Measurements from ENCODE around the gene TMEFF2. TPM values are rescaled to one million over a fixed set of nuclear protein-coding genes. Genes with fewer than 3 reads are reported as not detected.

Gene TMEFF2
- total RNA-seq, 1 donor from 2014 or later: not detected

DNA sequence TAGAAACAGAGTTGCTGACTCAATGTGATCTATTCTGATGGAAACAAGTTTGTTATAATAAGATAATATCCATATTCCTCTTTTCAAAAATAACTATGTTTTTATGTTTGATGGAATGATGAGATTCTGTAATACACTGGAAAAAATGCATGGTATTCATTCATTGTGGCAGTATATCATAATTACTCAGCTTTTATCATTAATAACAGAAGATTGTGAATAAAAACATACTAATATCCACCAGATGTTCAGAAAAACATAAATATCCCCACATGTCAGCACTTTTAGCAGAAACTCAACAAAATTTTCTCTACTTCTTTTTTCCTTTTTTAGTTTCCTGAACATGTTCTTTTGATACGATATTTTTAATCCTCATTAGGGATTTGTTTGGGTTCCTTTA lies 217.0 kb downstream of the TMEFF2 start:
- intact Hi-C loops (cut with micrococcal nuclease): no loop called here

DNA sequence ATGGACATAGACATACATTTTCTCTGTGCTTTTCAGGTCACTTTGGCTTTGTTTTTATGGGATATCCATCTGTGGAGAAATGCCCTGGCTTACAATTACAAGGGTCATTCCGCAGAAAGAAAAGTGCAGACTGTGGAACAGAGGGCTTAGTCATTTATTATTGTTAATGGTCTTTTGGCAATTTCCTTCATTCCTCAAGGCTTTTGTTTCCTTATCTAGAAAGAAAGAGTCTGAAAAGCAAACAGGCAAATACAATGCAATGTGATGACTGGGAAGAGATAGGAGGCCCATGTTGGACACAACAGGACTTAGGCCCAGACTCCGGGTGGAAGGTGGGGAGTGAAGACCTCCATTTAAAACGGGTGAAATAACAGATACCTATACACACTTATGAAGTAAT lies 218.3 kb downstream of the TMEFF2 start:
- intact Hi-C loops (cut with micrococcal nuclease): no loop called here

DNA sequence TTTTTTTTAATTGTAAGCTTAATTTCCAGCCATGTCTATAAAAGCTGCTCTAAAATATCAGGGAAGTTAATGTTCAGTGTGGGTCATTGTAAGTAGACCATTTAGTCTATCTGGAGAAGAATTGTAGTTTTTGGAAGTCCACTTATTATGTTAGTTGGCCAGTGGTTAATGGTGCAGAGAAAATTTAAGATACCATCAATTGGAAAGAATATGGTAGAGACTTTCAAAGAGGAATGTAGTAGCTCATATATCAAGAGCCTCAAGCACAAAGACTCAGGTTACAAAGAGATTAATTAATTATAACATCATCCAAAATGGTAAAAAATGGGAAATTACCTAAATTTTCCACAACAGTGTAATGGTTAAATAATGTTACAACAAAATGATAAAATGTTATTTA lies 220.1 kb downstream of the TMEFF2 start:
- intact Hi-C loops (cut with micrococcal nuclease): no loop called here

DNA sequence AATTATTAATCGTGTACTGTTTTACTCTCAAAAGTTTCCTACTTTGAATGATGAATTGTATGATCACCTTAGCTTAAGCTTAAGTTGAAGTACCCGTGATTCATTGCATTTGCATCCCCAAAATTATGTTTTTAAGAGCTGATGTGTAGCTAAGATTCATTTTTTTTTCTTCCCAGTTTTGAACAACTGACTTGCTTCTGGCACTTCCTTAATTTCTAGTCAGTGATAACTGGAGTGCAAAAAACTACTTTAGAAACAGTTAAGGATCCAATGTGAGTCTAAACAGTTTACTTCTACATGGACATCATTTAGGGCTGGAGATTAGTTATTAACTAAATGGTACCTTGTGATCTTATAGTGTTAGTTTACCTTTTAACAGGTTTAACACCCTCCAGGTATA lies 223.9 kb downstream of the TMEFF2 start:
- intact Hi-C loops (cut with micrococcal nuclease): no loop called here

DNA sequence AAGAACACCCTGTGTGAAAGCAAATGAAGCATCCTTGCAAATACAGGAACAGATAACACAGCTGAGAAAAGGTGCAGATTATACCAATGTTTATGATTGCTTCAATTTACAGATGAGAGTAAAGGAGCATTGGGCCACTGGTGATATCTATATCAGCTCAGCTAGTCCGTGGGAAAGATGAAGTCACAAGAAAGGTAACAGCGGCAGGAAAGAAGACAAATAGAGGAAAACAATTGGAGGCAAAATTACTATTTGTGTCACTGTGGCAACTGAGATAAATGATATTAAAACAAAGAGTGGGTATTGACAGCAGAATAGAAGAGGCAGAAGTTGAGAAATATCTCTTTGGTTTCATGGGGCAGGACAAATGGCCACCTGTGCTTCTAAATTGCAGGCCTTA lies 226.6 kb downstream of the TMEFF2 start:
- intact Hi-C loops (cut with micrococcal nuclease): no loop called here

DNA sequence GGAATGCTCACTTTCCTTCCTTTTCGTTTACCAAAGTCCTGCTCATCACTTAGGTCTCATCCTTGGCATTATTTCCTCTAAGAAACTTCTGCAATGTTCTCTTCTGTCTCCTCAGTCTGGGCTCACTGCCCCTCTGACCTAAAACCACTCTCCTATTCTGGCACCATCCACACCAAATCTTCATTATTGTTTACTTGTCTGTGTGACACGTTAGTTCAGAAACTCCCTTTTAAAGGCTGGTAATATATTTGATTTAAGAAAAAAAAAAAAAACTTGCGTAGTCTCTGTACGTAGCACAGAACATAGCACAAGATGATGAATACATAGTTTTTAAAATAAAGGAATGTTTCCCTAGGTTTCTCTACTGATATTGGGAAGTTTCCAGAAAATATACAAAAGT lies 229.0 kb downstream of the TMEFF2 start:
- intact Hi-C loops (cut with micrococcal nuclease): no loop called here

DNA sequence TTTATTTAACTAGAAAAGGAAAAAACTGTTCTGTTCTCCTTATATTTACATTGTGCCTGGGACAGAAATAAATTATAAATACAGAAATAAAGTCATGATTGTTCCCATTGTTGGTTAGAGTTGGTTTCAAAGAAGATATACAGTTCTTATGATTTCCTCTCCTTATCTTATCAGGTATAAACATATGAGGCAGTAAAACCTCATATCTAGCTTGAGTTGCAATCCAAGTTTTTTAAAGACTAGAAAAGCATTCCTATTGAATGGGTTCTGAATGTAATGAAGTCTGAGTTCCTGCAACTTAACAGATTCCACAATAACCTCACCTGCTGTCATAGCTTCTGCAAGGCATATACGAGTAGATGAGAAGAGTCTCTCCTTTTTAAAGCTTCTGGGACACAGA lies 233.2 kb downstream of the TMEFF2 start:
- intact Hi-C loops (cut with micrococcal nuclease): no loop called here

DNA sequence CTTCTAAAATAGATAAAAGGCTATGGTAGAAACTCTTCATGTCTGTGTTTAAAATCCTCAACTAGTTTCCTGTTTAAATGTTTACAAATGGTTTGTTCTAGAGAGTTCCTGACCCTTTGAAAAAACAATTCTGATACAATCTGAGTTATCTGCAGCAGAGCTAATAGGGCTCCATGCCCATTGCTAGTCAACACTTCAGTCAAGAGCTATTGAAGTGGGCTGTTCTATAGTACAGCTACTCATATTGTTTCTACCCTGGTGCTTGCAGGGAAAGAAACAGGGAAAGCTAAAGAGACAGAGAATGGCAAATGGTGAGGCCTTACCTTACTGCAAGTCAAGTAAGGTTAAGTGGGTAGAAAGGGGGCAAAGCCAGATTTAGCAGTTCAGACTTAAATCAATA lies 235.5 kb downstream of the TMEFF2 start:
- intact Hi-C loops (cut with micrococcal nuclease): no loop called here

DNA sequence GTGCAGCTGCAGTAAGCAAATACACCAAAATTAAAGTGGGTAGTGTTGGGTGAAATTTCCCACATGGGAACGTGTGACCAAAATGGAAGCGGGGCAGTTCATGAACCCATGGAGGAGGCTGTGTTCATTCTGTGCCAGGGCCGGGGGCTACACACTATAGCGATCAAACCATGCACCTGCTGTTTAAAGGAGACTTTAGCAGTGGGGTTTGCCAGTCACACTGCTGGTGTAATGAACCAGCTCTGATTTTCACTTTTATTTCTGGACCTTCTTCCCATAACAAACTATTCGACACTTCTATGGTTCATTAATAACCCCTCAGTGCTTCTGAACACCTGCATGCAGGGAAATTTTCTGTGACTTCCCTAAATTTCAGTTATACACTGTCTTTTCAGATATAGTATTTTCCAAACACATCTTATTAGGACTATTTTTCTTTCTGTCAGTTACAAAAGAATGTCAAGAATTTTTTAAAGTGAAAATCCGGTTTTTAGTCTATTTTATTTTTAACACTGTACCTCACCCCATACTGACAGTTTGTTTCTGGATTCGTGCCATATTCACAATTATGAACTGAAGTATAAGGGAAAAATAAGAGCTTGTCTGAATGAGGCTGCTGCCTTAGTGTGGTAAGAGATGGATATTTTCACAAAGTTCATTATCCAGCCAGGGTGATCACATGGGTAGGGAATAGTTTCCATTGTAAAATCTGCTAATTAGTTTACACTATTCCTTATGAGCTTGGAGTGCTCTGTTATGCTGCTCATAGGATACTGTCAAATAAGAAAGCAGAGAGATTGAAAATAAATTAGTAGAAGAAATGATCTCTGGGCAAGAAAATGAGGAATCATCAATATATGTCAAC lies 236.5 kb downstream of the TMEFF2 start:
- intact Hi-C loops (cut with micrococcal nuclease): no loop called here

DNA sequence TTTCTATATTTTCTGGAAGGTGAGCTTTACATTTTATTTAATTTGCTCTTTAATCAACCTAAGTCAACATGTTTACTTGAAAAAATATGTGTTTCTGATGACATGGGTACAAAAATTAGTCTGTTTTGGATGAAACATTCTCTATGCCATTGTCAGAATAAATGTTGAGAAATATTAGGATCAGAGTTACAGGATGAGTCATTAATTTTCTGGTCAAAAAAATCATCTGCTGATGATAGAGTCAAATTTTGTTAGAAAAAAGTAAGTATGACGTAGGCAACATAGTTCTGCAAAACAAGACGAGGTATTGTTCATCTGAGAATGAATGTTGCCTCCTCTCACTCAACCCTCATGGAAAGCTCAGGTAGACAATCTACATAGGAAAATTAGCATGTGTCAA lies 240.3 kb downstream of the TMEFF2 start:
- intact Hi-C loops (cut with micrococcal nuclease): no loop called here

DNA sequence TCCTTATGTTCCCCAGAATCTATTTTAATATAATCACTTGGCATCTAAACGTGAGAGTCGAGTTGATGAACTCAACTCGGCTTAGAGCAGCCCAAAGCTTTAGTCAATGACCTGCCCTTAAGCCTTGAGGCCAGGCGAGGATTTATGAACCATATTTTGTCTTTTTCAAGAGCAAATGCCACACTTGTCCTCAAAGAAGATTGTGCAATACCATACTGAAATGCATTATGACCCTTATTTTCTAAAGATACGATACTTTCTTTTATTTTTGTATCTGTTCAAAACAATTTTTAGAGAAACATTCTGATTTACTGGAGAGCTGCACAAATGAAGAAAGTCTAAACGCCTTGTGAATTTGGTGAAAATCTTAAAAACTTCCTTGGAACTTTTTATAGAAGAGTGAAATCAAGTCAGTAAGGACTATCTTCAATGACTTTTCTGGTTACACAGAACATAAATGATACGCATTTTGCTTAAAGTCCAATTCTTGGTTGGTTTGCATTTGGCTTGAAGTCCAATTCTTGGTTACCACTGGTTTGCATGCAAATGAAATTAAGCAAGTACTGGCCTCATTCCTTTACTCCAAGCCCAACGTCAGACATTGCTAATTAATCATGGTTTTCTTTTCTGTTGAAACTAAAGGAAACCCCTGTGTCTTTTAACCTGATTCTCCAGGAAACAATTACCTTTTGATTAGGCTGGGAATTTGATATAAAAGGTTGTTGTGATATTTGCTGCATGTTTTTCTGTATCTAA lies 242.0 kb downstream of the TMEFF2 start:
- intact Hi-C loops (cut with micrococcal nuclease): no loop called here

DNA sequence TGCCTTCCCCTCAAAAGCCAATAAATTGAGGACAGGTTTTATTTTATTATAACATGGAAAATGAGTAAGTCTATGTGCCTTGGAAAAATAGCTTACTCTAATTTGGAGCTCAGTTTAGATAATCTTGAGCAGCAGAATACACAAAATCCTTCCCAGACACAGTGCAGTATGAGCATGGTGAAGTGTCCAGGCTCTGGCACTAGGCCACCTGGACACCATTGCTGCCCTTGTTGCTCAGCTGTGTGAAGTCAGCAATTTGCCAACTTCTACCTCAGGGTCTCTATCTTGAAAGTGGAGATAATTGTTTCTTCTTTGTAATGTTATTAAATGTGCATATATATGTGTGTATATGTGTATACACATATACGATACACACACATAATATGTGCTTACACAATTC lies 242.9 kb downstream of the TMEFF2 start:
- intact Hi-C loops (cut with micrococcal nuclease): no loop called here

DNA sequence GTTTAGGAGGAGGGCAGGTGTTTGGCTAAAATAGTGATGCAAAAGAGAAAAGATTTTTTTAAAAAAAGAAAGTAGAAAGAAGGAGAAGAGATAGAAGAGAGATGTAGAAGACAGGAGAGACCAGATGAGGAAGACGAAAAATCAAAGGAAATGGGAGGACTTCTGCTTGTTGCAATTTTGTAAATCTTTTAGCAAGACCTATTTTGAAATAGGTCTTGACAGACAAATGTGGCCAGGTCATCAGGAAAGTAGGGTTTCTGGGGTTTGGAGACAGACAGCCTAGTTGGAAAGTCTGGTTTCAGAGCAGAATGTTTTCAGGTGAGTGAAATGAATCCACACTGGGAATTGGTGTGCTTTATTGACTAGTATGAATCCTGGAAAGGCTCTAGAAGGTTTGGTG lies 243.4 kb downstream of the TMEFF2 start:
- intact Hi-C loops (cut with micrococcal nuclease): no loop called here

DNA sequence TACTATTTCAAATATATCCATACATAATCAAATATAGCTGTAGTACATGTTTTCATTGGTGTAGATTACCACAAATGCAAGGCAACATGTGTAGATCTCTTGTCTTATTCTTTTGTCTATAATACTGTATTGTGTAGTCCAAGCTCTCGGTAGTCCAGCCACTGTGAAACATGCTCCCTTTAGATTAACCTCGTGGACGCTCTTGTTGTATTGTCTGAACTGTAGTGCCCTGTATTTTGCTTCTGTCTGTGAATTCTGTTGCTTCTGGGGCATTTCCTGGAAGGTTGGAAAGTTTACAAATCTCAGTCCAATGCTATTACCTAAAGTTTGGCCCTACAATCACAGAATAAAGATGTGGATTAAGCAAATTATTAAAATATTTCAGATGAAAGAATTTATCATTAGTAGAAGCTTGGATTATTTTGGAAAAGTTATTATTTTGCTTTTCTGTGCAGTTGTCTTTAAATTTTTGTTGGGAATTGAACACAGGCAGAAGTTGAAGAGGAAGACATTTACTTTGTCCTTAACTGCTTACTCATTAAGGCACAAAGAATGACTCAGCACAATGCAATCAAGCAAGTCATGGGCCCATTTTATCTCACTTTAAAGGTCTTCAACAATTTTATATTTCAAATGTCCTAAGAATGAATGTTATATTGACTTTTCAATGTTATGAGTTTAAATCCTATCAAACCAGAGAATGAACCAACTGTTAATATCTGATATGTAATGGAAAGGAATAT lies 244.4 kb downstream of the TMEFF2 start:
- intact Hi-C loops (cut with micrococcal nuclease): no loop called here

DNA sequence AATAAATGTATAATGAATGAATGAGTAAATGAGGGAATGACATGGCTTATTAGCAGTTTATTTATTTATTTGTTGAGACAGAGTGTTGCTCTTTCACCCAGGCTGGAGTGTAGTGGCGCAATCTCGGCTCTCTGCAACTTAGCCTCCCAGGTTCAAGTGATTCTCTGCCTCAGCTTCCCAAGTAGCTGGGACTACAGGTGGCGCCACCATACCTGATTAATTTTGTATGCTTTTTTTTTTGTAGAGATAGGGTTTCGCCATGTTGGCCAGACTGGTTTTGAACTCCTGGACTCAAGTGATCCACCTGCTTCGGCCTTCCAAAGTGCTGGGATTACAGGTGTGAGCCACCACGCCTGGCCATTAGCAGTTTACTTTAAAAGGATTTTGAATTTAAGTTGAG lies 247.5 kb downstream of the TMEFF2 start:
- intact Hi-C loops (cut with micrococcal nuclease): no loop called here

DNA sequence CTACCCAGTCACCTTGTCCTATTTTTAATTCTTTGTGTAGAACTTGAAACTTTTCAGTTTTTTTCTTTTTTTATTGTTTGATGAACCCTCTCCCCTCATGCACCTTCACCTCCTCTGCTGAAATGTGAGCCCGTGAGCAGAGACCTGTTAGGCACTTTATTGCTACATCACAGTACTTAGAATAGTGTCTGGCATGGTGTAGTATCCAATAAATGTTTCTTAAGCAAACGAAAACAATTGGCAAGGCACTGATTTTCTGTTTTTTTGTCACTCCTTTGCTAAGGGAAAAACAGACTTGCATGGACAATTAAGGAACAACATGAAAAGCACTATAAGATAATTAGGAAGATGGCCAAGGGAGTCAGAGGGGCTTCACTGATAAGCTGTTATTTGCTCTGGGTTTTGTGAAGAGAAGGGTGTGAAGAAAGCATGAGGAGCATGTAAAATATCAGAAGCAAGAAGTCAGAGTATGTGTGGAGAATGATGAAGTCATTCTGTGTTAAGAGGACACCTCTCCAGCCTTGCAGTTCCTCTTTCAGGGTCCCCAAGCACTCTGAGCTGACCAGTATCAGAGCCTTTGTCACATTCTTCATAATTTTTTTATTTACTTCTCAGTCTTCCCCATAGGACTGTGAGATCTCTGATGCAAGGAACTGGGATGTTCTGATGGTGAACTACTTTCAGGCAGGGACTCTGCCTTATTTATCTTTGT lies 248.1 kb downstream of the TMEFF2 start:
- intact Hi-C loops (cut with micrococcal nuclease): no loop called here

DNA sequence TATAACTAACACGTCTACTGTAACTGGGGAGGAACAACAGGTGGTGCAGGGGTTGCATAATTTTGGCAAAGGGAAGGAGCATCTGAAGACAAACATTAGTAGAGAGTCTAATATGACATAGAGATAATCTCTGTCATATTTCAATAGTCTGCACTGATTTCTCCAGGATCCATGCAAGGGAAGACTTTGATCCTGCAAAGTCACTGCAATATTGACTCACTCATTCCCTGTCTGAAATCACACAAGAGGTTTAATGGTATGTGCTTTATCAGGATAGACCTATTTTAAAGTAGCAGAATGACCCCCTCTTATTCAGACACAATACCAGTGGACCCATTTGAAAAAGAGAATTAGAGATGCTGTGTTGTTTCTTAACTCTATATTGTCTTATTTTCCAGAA lies 249.1 kb downstream of the TMEFF2 start:
- intact Hi-C loops (cut with micrococcal nuclease): no loop called here

DNA sequence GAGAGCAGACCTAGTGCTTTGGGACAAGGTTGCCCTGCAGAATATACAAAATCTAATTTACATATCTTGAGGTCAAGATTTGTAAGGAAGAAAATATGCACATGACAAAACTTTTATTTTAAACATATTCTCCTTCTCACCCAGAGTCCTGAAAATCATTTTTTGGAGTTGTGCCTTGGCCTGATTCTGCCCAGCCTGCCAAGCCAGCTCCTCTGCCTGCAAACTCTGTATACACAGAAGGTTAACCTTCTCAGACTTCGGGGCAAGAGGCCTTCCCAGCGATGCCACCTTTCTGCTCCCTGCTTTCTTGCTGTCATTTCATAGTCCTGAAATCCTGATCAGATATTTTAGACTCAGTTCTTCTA lies 252.0 kb downstream of the TMEFF2 start:
- intact Hi-C loops (cut with micrococcal nuclease): no loop called here

DNA sequence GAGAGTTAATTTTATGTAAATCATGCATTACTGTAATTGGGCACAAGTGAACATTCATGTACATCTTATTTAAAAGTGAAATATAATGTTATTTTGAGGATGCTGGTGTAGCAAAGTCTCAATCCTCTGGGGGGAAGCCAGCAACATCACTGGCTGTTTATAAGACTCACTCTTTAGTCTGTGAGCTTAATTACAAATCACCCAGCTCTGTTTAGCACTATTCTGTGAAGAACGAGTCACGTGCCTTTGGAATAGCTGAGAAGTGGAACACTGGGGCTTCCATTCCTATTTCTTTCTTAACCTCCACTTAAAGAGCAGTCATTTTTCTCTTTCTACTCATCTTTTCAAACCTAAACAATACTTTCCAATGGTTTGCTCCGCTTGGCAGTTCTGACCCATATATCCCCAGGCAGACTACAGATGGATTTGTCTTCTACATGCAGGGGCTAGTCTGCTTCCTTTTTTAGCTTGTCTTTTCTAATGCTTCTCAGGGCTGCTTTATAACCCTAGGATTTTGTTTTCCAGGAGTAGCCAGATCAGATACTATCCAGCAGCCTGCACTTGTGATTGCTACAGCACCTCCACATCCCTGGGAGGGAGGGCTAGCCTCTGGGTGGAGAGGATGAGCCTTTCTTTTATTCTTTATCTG lies 252.5 kb downstream of the TMEFF2 start:
- intact Hi-C loops (cut with micrococcal nuclease): no loop called here

DNA sequence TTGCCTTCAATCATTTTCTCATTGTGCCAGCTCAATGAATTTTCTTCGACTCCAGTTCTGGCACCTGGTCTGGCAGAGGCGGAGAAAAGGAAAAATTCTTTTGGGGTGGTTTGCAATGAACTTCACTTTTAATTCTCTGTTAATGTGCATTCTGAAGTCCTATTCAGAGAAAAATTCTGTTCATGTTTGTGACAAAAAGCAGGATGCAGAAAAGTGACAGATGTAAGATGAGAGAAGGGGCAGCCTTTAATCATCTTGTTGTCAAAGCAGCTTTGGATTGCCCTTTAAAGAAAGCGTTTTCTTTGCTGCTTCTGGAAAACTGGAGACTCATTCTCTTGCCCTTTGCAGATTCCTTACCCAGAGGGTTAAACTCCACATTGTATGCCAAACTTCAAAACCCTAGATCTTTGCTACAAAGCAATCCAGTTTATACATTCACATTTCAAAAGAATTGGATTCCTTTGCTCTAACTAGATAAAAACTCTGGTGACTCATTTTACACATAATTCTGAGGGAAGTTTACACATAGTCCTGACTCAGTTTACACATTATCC lies 253.3 kb downstream of the TMEFF2 start:
- intact Hi-C loops (cut with micrococcal nuclease): no loop called here

DNA sequence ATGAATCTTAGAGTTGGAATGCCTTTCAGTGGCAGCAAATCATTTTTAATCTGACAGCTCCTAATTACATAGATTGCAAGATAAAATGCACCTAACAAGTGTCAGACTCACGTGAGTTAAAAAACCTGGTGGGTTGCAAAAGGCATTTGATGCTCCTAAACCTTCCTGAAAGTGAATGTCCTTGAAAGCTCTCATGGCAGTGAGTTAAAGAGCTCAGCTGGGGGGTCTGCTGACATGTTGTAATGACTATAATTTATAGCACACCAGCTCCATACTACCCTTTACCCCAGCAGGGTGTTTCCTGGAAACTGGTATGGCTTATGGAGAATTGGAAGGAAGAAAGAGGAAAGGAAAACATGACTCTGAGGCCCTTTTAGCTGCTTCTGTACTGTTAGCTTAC lies 256.0 kb downstream of the TMEFF2 start:
- intact Hi-C loops (cut with micrococcal nuclease): no loop called here

All from T-helper 1 cell treated with Interleukin-12 subunit alpha and Interleukin-12 subunit beta and Interleukin-4 antibody, amounts not matched to agents 30 ng/mL and 1 ng/mL, for 36 hours (primary cell).